HS-5 (cell line): ENCODE measurements around the gene SNAP47.

Source experiments
- DNase-seq: peaks from one replicate; pipeline ENCODE4 v3.0.0-alpha.2; 2012; ENCODE audit warnings: low read depth

SNAP47 gene

DNA sequence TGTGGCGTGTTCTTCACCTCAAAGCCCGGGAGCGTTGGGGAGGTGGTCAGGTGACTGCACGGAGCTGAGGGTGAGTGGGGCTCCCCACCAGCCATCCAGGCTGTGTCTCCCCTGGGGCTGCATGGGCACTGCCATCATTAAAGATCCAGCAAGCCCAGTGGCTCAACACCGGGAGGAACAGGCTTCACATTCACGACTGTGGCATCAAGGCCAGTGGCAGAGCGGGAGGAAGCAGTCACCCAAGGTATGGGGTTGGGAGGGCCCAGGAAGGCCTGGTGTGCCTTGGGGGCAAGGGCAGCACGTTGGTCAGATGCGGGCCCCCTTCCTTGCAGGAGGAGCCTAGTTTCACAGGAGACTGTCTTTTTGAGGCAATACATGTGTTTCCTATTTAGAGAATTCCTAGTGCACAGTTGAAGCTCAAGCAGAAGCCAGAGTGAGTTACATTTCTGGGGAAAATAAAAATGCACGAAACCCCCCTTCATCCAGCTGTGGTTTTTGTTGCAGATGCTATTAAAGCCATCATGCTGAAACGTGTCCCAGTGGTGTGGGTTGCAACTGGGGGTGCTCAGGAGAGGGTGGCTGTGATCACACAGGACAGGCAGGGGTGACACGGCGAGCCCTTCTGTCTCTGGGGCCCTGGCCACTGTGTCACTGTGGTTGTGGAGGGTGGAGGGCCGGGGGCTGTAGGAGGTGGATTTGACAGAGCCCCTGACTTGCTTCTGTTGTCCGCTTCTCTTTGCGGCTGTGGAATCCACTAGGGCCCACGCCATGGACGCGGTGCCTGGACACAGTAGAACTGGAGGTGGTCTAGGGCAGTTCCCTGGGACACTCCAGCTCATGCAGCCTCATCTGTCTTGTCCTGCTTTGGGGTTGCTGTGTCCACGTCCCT is 34.1 kb downstream of the SNAP47 start:
- DNase-seq, result no peak

DNA sequence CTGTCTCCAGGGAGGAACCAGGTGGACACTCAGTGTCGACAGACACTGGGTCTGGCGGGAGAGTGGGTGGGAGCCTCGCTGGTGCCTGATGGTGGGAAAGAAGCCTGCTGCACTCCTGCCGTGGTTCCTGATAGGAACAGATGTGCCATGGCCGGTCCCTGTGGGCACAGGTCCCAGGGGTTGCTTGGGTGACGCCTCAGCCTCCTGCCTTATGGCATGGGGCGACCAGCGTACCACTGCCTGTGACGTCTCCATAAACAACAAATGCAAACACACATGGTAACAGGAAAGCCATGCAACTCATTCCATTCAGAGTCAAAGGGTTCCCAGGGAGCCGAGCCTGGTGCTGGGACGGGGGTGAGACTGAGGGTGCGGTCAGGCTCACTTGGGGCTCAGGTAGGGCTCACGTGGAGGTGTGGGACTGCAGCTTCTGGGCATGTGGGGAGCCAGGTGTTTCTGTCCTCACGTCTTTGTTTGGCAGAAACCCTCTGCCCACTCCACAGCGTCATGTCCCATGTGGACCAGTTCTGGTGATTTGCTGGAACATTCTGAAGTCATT is 34.8 kb downstream of the SNAP47 start:
- DNase-seq, result no peak

DNA sequence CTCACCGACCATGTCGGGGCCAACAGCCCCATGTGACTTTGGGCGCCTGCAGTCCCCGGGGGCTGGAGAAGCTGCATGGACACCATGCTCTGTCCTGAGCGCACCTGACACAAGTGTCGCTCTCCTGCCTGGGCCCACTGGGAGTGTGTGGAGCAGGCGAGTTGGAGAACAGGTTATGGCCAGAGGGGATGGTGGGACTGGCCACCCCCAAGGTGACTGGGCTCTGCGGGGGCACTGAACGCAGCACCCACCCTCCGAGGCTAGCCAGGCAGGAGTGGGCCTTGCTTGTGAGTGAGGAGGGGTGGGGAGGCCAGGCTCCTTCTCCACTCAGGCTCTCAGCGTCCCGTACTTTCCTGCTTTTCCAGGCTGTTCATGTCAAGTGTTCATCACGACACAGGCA is 35.6 kb downstream of the SNAP47 start:
- no peak for DNase-seq

DNA sequence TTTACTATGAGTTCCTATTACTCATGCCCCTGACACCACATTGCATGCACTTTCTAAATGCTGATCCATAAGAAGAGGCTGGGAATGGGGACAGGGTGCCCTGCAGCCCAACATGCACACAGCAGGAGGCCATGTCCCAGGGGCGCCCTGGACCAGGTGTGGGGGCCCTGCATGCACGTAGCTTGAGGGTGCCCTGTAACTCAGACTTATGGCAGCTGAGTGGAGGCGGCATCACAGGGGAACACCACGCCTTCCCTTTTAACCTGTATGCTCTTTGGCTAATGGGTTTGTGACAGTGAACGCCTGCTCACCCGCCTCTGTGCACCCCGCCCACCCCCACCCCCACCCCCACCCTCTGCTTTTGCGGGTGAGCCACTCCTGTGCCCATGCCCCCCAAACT is 36.1 kb downstream of the SNAP47 start:
- no peak for DNase-seq

DNA sequence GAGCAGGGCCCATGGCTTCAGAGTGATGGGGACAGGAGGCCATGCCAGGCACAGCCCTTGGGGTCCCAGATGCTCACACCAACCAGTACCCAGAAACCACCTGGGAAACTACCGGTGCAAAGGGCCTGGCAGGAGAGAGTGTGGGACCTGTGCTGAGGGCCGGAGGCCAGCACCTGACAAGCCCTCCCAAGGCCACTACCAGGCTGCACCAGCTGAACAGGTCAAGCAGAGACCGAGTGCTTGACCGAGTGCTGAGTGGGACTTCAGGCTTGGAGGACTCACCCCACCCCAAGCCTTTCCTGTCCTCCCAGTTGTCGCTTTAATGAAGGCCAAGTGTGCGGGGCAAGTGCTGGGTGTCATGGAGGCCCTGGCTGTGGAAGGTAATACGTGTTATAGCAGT is 36.5 kb downstream of the SNAP47 start:
- no peak for DNase-seq

DNA sequence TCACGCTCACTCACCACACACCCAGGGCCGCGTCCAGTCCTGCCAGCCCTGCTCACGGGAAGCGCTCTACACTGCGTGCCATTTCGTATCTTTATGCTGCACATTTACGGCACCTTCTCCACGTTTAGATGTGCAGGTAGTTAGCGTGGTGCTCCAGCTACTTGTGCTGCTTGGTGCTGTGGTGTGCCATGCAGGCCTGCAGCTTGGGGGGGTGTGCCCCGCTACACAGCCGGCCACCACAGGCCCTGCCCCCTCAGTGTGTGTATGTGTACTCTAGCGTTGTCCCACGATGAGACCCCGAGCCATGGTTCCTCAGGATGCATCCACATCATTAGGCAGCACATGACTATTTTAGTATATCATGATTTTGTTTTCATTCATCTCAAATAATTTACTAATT is 38.3 kb downstream of the SNAP47 start:
- no peak for DNase-seq

DNA sequence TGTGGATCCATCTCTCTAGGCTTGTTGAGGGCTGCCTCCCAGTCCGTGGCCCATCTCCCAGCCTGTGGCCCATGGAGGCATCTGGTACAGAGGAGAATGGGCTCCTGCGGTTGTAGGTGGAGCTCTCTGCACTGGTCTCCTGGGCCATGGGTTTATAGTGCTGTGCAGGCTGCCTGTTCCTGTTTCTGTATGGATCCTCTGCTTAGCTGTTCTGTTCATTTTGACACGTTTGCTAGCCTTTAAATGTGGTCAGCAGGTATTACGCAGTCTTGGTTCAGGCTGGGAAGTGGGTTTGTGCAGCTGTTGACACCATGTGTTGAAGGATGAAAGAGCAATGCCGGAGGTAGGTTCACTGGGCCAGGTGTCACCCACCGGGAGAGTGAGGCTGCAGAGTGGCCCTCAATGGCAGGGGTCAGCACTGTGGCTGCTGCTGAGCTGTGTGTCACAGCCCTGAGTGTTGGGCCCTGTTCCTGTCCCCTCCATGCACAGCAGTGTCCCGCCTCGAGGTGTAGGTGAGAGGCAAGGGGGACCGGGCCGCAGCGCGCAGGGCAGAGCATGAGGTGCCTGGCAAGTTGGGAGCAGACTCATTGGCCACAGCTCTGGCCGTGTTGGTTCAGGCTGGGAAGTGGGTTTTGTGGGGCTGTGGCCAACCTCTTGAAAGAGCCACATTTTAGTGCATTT is 39.0 kb downstream of the SNAP47 start:
- no peak for DNase-seq

DNA sequence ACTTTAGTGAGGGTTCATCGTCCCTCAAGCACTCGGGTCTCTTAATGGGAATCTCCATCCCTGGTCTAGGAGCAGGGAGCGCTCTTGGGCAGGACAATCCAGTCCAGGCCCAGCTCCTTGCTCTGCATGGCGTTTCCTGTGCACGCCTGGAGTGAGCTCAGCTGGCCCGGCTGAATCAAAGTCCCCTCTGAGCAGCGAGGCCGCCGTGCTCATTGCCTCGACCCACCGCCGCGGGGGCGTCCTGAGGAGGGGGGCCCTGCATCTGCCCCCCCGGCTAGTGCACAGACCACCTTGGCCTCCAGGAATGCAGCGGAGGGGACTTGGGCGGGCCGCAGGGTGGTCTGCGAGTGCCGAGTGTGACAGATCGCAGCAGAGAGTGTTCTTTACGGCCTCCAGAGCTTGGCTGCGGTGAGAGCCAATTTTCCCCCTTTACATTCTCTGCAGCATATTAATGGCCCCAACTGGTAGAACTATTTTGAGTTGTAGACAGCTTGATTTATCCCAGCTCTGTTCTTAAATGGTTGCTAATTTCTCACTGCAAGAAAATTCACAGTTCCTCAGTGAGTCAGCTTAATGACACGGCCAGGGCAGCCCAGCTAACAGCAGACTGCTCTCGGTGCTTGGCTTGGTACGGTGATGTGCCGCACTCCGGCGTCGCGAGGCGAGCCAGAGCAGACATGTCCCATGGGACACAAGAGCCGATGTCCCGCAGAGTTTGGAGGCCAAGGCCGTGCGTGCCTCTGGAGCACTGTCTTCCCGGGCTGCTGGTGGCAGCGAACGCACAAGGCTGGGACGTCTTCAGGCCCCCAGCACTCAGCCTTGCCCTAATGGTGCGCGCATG is 39.8 kb downstream of the SNAP47 start:
- DNase-seq, result no peak

DNA sequence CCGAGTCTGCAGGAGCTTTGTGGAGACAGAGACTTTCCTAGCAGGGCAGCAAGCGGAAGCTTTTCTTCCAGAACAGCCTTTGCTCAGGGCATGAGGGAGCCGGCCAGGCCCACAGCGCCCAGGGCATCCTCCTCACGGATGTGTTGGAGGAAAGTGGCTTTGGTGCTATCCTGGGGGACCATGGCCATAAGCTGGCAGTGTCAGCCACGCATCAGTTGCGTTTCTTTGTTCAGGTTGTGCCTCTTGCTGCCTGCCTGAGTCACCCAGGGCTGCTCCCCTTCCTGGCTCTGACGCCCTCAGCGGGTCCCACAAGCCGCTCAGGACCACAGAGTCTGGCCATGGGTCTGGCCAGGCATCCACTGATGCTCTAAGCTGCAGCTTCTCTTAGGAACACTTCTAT is 40.6 kb downstream of the SNAP47 start:
- DNase-seq, result no peak

DNA sequence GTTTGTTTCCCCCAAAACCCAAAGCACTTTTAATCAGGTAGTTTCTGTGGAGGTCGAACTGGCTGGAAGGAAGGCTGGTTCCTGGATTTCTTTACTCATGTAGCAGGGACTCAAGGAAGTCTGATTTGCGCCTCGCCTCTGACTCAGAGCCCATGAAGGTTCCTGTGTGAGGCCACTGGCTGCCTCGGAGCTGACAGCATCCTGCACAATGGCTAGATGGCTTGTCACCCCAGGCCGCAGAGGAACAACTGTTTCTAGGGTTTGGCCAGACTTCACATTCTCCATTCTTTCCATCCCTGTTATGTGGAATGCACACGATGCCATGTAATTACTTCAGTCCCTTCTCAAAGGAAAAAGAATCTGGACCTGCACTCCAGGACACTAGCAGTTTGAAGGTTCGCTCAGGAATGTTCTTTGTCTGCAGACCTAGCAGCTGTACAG is 41.1 kb downstream of the SNAP47 start:
- DNase-seq, result no peak

DNA sequence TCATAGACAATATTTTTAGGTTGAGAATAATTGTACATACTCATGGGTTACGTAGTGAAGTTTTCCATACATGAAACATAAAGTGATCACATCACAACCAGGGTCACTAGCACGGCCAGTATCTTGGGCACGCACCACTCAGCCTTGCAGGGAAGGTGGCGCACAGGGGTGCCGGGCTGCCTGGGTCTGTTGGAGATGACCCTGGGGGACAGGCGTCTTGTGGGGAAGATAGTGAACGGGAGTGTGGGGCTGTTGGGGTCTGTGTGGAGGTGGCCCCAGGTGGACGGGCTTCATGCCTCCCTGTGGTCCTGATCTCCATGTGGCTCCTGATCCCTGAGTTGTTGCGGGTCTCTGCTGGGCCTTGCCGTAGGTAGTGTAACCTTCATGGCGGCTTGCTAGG is 41.9 kb downstream of the SNAP47 start:
- no peak for DNase-seq

DNA sequence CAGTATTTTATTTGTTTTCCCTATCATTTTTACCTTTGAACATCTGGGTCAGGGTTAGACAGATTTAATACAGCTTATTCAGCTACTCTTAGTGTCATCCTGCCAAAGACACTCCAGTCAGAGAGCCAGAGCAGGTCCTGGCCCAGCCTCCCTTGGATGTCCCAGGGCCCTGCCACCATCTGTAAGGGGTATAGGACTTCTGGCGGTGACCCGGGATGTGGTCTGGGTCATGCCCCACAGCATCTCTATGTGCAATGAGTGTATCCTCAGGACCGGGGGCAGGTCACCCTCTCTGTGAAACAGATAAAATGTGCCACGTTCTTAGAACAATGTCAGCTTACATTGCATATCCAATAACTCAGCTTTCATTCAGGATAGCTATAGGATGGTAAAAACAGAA is 42.4 kb downstream of the SNAP47 start:
- DNase-seq, result no peak

DNA sequence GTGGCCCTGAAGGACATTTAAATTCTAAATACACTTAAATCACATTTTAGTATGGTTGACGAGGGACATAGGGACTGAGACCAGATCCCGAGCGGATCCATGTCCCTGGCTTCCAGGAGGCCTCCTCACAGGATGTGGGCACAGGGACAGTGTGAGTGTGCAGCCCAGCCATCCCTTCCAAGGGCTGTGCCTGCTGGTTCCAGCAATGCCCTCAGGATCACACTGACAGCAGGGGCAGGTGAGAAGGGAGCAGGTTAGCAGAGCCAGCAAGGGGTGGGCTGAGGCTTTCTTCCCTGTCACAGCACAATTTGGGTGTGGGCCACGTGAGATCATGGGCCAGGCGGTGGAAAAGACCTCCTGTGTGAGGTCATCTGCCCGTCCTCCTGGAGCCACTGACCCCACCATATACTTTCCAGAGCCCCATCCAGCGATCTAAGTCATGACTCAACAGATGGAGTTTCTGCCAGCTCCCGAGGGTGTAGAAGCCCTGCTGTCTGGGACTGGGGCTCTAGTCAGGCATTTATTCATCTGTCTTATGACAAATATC is 43.2 kb downstream of the SNAP47 start:
- DNase-seq, result no peak

DNA sequence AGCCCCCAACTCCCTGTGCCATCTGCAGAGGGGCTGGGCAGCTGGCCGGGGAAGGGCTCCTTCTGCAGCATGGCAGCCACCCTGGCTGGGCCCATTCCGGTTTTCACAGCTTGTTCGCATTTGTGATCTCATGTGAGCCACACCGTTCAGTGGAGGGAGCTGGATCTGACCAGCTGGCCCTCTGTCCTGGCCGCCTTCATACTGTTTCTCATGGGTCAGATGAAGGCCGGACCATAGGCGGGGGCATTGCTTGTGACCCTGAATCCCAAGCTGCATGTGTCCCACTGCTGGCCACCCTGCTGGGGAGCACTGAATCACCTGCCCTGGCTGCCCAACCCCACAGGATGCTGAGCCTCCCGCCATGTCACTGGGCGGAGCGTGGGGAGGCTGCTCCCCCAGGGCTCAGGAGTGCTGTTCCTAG is 43.8 kb downstream of the SNAP47 start:
- no peak for DNase-seq

DNA sequence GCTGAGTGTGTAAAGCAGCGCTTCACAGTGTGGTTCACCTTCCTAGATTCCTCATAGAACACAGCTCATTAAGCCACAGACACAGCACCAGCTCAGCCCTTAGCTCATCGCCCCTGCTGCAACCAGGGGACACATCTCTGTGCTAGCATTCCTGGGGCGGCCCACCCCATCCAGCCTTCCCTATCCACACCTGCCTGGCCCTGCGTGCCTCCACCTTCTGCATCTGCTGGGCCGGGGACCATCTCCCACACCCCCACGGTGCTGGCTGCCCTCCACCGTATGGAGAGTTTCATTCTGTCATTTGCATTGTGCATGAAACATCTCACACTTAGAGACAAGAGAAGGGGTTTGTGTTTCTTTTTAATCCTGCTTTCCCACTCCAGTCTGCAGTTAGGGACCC is 44.5 kb downstream of the SNAP47 start:
- DNase-seq, result no peak

DNA sequence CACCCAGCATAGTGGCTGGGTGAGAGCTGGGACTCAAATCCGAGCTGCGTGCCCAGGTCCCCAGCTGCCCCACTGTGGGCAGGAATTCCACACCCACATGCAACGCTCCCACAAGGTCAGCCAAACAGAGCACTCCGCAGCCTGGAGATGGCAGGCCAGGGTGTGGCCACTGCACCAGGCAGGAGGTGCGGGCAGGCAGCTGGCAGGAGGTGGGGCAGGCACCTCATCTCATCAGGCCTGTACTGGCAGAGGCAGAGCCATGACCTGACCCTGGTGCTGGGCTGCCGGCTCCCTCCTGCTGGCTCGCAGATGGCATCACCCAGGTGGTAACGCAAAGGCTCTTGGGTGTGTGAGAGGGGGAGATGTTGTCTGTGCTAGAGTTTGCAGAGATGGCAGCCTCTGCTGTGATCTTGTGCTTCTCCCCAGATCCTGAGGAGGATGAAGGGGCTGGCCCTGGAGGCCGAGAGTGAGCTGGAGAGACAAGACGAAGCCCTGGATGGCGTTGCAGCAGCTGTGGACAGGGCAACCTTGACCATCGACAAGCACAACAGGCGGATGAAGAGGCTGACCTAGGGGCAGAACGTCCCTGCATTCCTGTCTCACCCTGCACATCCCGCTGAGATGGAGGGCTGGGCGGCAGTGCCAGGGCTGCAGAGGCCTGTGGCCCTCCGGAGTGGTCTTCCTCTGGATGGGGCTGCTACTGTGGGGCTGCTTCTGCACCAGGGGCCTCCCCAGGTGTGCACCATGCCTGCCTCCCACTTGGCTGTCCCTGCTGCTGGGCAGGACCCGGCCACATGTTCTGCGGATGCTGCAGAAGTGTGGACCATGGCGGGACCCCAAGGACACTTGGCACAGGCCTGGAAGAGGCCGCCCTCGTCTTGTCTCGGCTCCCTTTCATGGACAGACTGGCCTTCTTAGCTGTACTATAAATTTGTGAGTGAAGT is 45.1 kb downstream of the SNAP47 start:
- DNase-seq, result no peak

DNA sequence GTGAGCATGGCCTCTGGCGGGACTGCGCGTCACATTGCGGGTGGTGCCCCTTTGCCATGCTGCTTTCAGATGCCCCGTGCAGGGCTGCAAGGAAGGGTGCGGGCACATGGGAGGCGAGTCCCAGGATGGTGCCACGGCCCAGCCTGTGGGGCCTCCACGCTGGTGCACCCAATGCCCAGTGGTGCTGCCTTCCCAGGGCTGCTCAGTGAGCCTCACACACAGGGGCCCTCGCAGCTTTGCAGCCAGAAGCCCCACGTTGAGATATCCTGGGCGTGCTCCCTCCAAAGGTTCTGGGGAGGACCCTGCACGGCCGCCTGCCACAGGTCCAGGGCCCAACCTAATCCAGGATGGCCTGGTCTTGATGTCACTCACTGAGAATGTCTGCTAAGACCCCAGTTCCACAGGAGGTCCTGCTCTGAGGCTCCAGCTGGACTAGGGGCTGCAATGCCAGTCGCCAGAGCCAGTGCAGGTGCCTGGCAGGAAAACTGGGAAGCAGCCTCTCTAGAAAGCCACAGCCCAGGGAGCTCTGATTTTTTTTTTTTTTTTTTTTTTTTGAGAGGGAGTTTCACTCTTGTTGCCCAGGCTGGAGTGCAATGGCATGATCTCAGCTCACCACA is 46.2 kb downstream of the SNAP47 start:
- DNase-seq, result no peak

DNA sequence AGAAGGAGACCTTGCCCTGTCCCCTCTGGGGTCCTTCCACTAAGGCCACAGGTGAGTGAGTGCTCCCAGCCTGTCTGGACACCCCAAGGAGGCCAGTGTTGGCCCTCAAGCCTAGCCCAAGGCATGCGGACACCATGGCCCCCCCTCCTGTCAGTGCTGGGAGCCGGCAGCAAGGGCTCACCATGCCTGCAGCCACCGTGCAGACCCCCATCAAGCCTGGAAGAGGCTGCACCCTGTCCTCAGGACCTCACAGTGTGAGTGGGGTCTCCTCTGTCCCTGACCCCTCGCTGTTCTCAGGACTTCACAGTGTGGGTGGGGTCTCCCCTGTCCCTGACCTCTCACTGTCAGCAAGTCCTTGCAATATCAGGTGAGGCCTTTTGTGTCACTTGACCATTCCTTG is 47.0 kb downstream of the SNAP47 start:
- DNase-seq, result no peak

DNA sequence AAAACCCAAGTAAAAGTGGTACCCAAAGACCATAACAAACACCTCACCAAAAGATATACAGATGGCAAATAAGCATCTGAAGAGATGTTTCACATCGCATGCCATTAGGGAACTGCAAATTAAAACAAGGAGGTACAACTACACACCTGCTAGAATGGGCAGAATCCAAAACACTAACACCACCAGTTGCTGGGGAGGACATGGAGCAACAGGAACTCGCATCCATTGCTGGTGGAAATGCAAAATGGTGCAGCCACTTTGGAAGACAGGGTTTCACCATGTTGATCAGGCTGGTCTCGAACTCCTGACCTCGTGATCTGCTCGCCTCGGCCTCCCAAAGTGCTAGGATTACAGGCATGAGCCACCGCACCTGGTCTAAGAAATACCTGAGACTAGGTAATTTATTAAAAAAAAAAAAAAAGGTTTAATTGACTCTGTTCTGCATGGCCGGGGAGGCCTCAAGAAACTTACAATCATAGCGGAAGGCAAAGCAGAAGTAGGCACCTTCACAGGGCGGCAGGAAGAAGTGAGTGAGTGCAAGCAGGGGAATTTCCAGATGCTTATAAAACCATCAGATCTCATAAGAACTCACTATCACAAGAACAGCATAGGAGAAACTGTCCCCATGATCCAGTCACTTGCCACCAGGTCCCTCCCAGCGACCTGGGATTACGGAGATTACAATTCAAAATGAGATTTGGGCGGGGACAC is 50.0 kb downstream of the SNAP47 start:
- DNase-seq, result no peak
